ENCODE measurements around the gene ZNF611. TPM values are rescaled to one million over a fixed set of nuclear protein-coding genes. Genes with fewer than 3 reads are reported as not detected.
"Not testable (repeated sequence)": the region's sequence is repeated elsewhere in the genome, so short reads cannot be mapped to it uniquely, and the experiment has no call there.

The ZNF611 gene
- total and polyA plus RNA-seq, 7 experiments from 2014 or later, result 23.4 to 56.0 (median 36.8) TPM

GRCh38 chr19:52689843-52690368 lies 44.9 kb downstream of the ZNF611 start:
- ChIA-PET POLR2A (no interaction called here), CTCF (no interaction called here)
- Histone ChIP-seq H3K27ac (ENCODE audit: low read depth, low read length) (peak overlapping the region; percentile 85), H3K27me3 (ENCODE audit: control insufficient read depth in 2 of 2, insufficient read depth in 2 of 2, low read length in 2 of 2) (no peaks in the 10 kb centered on the region), H3K4me3 (ENCODE audit: low read length) (peak overlapping the region; percentile 80), H3K9me3 (ENCODE audit: control insufficient read depth in 2 of 3, low read length in 3 of 3) (no peaks in the 10 kb centered on the region), H3K36me3 (ENCODE audit: control insufficient read depth in 2 of 3, insufficient read depth in 3 of 3, low read length in 3 of 3) (peaks cover 0 to 5% (median 0%) of the 10 kb centered on the region in 3 experiments), H3K4me1 (ENCODE audit: control insufficient read depth in 2 of 2, insufficient read depth in 2 of 2, low read length in 2 of 2) (peaks cover 6 to 9% of the 10 kb centered on the region in 2 donors)
- Mint-ChIP-seq H3K27ac (peak overlapping the region; percentile 89 to 97 (median 94)), H3K9me3 (peaks cover 0 to 13% (median 0%) of the 10 kb centered on the region in 11 donors), H3K27me3 (no peaks in the 10 kb centered on the region), H3K4me1 (peaks cover 18 to 39% (median 35%) of the 10 kb centered on the region in 7 donors), H3K4me3 (peak overlapping the region; percentile 92 to 99 (median 96)), H3K36me3 (peaks cover 0 to 29% (median 11%) of the 10 kb centered on the region in 5 donors)
- ATAC-seq, result peak; percentile 62
- DNase-seq, result peak in 3 of 9 donors; percentile 23 to 46 (median 44)
- intact Hi-C loops (cut with micrococcal nuclease), result loop anchor here (1.0 to 2.0 kb wide), 10 partner anchors 44 to 675 kb away; partner anchors contain the start of genes ZNF808 (in 2 of the 2), ZNF83 (in 2 of the 2), ZNF525 (in 1 of the 2) and ZNF528 (in 1 of the 2)

- peak overlapping the region; percentile 85 for H3K27ac ChIP-seq (ENCODE audit: low read depth, low read length)
- DNase-seq; H3K36me3 ChIP-seq (ENCODE audit: control insufficient read depth in 2 of 3, insufficient read depth in 3 of 3, low read length in 3 of 3); intact Hi-C loops (cut with micrococcal nuclease); H3K4me1 ChIP-seq (ENCODE audit: control insufficient read depth in 2 of 2, insufficient read depth in 2 of 2, low read length in 2 of 2); H3K9me3 ChIP-seq (ENCODE audit: control insufficient read depth in 2 of 3, low read length in 3 of 3); H3K27me3 Mint-ChIP-seq; CTCF ChIA-PET; ATAC-seq; H3K27me3 ChIP-seq (ENCODE audit: control insufficient read depth in 2 of 2, insufficient read depth in 2 of 2, low read length in 2 of 2): not testable (repeated sequence)
- POLR2A ChIA-PET, result interaction anchor here (0.6 to 1.1 kb wide), 2 partner anchors 52 to 55 kb away, joined by 3 read pairs; no protein-coding TSS in a partner anchor
- Mint-ChIP-seq H3K4me3 (peak overlapping the region; percentile 92 to 99 (median 96)), H3K27ac (peak overlapping the region; percentile 89 to 97 (median 94)), H3K36me3 (peaks cover 0 to 32% (median 18%) of the 10 kb centered on the region in 5 donors), H3K9me3 (peaks cover 0 to 13% (median 2%) of the 10 kb centered on the region in 11 donors), H3K4me1 (peaks cover 23 to 44% (median 41%) of the 10 kb centered on the region in 7 donors)
- H3K4me3 ChIP-seq (ENCODE audit: low read length), result peak overlapping the region; percentile 80
Measured at GRCh38 chr19:52688925-52689796, 45.7 kb downstream of the ZNF611 start.

GRCh38 chr19:52688335-52688734 lies 46.5 kb downstream of the ZNF611 start:
- H3K27me3 ChIP-seq (ENCODE audit: control insufficient read depth in 2 of 2, insufficient read depth in 2 of 2, low read length in 2 of 2), result no peaks in the 10 kb centered on the region
- H3K9me3 ChIP-seq (ENCODE audit: control insufficient read depth in 2 of 3, low read length in 3 of 3), result no peaks in the 10 kb centered on the region
- H3K4me3 ChIP-seq (ENCODE audit: low read length), result no peak overlapping the region
- Mint-ChIP-seq H3K27me3 (no peaks in the 10 kb centered on the region), H3K36me3 (peaks cover 0 to 39% (median 18%) of the 10 kb centered on the region in 5 donors), H3K27ac (peak overlapping the region in 2 of 9 donors; percentile 14 to 91), H3K4me1 (peaks cover 23 to 44% (median 41%) of the 10 kb centered on the region in 7 donors), H3K4me3 (peak overlapping the region; percentile 40 to 98 (median 94)), H3K9me3 (peaks cover 0 to 12% (median 0%) of the 10 kb centered on the region in 11 donors)
- peaks cover 0 to 10% (median 0%) of the 10 kb centered on the region in 3 experiments for H3K36me3 ChIP-seq (ENCODE audit: control insufficient read depth in 2 of 3, insufficient read depth in 3 of 3, low read length in 3 of 3)
- DNase-seq, result no peak
- H3K4me1 ChIP-seq (ENCODE audit: control insufficient read depth in 2 of 2, insufficient read depth in 2 of 2, low read length in 2 of 2), result peaks cover 6 to 9% of the 10 kb centered on the region in 2 donors
- no peak for ATAC-seq
- H3K27ac ChIP-seq (ENCODE audit: low read depth, low read length), result no peak overlapping the region
- intact Hi-C loops (cut with micrococcal nuclease), result no loop called here
- ChIA-PET CTCF (no interaction called here), POLR2A (interaction anchor here (0.6 to 1.1 kb wide), 2 partner anchors 51 to 56 kb away, joined by 3 read pairs; no protein-coding TSS in a partner anchor)

GRCh38 chr19:52687684-52688083 lies 47.2 kb downstream of the ZNF611 start:
- POLR2A ChIA-PET, result interaction anchor here (0.6 to 0.9 kb wide), 2 partner anchors 167 to 412 kb away, joined by 3 read pairs; no protein-coding TSS in a partner anchor
- Mint-ChIP-seq H3K27ac (no peak overlapping the region), H3K27me3 (no peaks in the 10 kb centered on the region), H3K4me1 (peaks cover 26 to 44% (median 41%) of the 10 kb centered on the region in 7 donors), H3K4me3 (no peak overlapping the region), H3K36me3 (peaks cover 0 to 44% (median 24%) of the 10 kb centered on the region in 5 donors), H3K9me3 (peaks cover 0 to 12% (median 0%) of the 10 kb centered on the region in 11 donors)
- intact Hi-C loops (cut with micrococcal nuclease), result no loop called here
- H3K27me3 ChIP-seq (ENCODE audit: control insufficient read depth in 2 of 2, insufficient read depth in 2 of 2, low read length in 2 of 2), result no peaks in the 10 kb centered on the region
- no peak overlapping the region for H3K27ac ChIP-seq (ENCODE audit: low read depth, low read length)
- ATAC-seq (no peak), DNase-seq (no peak)
- peaks cover 6 to 9% of the 10 kb centered on the region in 2 donors for H3K4me1 ChIP-seq (ENCODE audit: control insufficient read depth in 2 of 2, insufficient read depth in 2 of 2, low read length in 2 of 2)
- no peaks in the 10 kb centered on the region for H3K9me3 ChIP-seq (ENCODE audit: control insufficient read depth in 2 of 3, low read length in 3 of 3)
- peaks cover 0 to 14% (median 0%) of the 10 kb centered on the region in 3 experiments for H3K36me3 ChIP-seq (ENCODE audit: control insufficient read depth in 2 of 3, insufficient read depth in 3 of 3, low read length in 3 of 3)
- CTCF ChIA-PET, result no interaction called here
- no peak overlapping the region for H3K4me3 ChIP-seq (ENCODE audit: low read length)

GRCh38 chr19:52685811-52686210 lies 49.0 kb downstream of the ZNF611 start:
- Mint-ChIP-seq H3K27ac (no peak overlapping the region), H3K9me3 (peaks cover 0 to 16% (median 0%) of the 10 kb centered on the region in 11 donors), H3K4me3 (no peak overlapping the region), H3K4me1 (peaks cover 23 to 44% (median 42%) of the 10 kb centered on the region in 7 donors), H3K27me3 (no peaks in the 10 kb centered on the region), H3K36me3 (peaks cover 0 to 53% (median 30%) of the 10 kb centered on the region in 5 donors)
- POLR2A ChIA-PET, result no interaction called here
- Histone ChIP-seq H3K27ac (ENCODE audit: low read depth, low read length) (no peak overlapping the region), H3K27me3 (ENCODE audit: control insufficient read depth in 2 of 2, insufficient read depth in 2 of 2, low read length in 2 of 2) (no peaks in the 10 kb centered on the region), H3K4me1 (ENCODE audit: control insufficient read depth in 2 of 2, insufficient read depth in 2 of 2, low read length in 2 of 2) (peaks cover 2 to 9% of the 10 kb centered on the region in 2 donors), H3K36me3 (ENCODE audit: control insufficient read depth in 2 of 3, insufficient read depth in 3 of 3, low read length in 3 of 3) (peaks cover 0 to 14% (median 0%) of the 10 kb centered on the region in 3 experiments), H3K4me3 (ENCODE audit: low read length) (no peak overlapping the region), H3K9me3 (ENCODE audit: control insufficient read depth in 2 of 3, low read length in 3 of 3) (no peaks in the 10 kb centered on the region)
- CTCF ChIA-PET, result no interaction called here
- DNase-seq, result no peak
- intact Hi-C loops (cut with micrococcal nuclease), result no loop called here
- no peak for ATAC-seq

- ATAC-seq; intact Hi-C loops (cut with micrococcal nuclease); H3K27ac ChIP-seq (ENCODE audit: low read depth, low read length); H3K27me3 ChIP-seq (ENCODE audit: control insufficient read depth in 2 of 2, insufficient read depth in 2 of 2, low read length in 2 of 2); H3K4me3 ChIP-seq (ENCODE audit: low read length); H3K27me3 Mint-ChIP-seq; H3K4me1 ChIP-seq (ENCODE audit: control insufficient read depth in 2 of 2, insufficient read depth in 2 of 2, low read length in 2 of 2); H3K9me3 ChIP-seq (ENCODE audit: control insufficient read depth in 2 of 3, low read length in 3 of 3); H3K4me3 Mint-ChIP-seq; DNase-seq: not testable (repeated sequence)
- ChIA-PET CTCF (interaction anchor here (0.7 kb wide), 1 partner anchor 195 kb away, joined by 3 read pairs; no protein-coding TSS in a partner anchor), POLR2A (interaction anchor here (0.7 to 0.9 kb wide), 2 partner anchors 11 to 354 kb away, joined by 3 read pairs; no protein-coding TSS in a partner anchor)
- H3K9me3 Mint-ChIP-seq, result peaks cover 0 to 42% (median 7%) of the 10 kb centered on the region in 11 donors
- H3K36me3 ChIP-seq (ENCODE audit: control insufficient read depth in 2 of 3, insufficient read depth in 3 of 3, low read length in 3 of 3), result peaks cover 0 to 18% (median 0%) of the 10 kb centered on the region in 3 experiments
- H3K36me3 Mint-ChIP-seq, result peaks cover 6 to 57% (median 49%) of the 10 kb centered on the region in 5 donors
- H3K4me1 Mint-ChIP-seq, result peaks cover 7 to 32% (median 22%) of the 10 kb centered on the region in 7 donors
- peak overlapping the region in 1 of 9 donors; percentile 32 for H3K27ac Mint-ChIP-seq
Measured at GRCh38 chr19:52681216-52681615, 53.6 kb downstream of the ZNF611 start.
